Measurements from ENCODE around the gene GPC2.
"Not testable (repeated sequence)": the region's sequence is repeated elsewhere in the genome, so short reads cannot be mapped to it uniquely, and the experiment has no call there.

The GPC2 gene

DNA sequence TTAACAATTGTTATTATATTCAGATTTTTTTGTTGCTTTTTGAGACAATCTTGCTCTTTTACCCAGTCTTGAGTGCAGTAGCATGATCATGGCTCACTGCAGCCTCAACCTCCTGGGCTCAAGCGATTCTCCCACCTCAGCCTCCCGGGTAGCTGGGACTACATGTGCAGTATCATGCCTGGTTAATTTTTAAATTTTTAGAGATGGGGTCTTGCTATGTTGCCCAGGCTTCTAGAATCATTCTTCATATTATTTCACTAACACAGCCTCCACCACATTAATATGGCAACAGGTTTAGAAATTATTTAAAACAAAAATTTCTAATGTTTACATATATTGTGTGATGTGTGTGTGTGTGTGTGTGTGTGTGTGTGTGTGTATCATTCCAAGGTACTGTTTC, 29.9 kb downstream of the GPC2 start:
- no peak for DNase-seq

DNA sequence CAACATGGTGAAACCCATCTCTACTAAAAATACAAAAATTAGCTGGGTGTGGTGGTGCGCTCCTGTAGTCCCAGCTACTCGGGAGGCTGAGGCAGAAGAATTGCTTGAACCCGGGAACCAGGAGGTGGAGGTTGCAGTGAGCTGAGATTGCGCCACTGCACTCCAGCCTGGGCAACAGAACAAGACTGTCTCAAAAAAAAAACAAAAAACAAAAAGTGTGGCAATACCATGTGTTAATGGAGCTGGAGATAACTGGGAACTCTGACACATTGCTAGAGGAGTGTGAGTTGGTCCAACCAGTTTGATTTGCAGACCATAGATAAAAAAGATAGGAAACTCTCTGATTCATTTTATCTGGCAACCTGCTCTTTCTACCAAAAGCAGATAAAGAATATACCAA, 30.8 kb downstream of the GPC2 start:
- not testable (repeated sequence) for DNase-seq

DNA sequence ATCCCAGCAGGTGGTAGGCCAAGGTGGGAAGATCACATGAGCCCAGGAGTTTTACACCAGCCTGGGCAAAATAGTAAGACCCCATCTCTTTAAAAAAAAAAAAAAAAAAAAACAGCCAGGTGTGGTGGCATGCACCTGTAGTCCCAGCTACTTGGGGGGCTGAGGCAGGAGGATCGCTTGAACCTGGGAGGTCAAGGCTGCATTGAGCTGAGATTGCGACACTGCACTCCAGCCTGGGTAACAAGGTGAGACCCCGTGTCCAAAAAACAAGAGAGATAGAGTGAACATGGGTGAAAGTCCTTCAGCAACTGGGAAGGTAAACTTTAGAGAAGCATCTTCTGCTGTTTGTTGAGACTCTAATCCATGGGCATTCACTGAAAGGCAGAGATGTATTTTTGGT, 34.7 kb downstream of the GPC2 start:
- no peak for DNase-seq

DNA sequence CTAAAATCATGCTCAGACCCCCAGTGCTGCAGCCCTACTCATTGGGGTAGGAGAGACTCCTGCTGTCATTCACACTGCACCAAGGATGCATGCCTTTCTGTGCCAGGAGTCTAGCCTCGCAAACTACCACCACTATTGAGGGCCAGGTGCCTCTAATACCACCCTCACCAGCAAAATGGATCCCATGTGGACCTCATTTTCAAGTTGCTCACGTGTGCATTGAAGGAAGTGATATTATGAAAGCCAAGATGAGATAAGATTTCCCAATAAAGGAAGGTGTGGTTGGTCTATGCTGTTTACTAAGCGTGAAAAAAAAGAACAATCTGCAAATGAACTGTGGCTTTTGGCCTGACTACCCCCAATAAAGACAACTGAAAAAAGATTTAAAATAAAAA, 35.6 kb downstream of the GPC2 start:
- DNase-seq = no peak

DNA sequence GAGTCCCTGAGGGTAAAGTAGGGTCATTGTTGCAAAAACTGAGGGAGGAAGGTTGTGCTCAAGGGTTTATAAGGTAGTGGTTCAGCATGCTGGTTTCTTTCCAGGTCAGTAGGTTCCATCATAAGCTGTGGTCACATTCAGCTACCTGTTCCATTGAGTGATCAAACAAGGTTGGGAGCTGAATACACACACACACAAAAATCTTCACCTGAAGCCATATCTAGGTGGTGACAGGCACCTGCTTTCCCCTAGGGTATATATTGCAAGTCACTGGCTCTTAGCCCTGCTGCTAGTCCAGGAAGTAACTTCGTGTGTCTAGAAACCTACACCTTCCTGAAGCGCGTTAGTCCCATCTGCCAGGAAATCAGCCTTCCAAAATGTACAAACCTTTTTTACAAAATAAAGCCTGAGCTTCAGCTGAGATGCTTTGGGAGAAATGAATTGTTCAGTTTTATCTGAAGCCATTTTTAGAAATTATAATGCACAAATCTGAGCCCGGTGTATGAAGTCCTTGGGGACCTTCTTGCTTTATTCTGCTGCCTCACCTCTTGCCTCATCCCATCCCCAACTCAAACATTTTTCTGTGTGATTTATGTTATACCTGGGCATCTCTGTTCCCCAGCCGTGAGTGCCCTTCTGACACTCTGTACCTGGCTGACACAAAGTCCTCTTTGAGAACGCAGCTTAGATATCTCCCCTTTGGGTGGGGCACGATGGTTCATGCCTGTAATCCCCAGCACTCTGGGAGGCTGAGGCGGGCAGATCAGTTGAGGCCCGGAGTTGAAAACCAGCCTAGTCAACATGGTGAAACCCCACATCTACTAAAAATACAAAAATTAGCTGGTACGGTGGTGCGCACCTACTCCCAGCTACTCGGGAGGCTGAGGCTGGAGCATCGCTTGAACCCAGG, 39.1 kb downstream of the GPC2 start:
- no peak for DNase-seq

DNA sequence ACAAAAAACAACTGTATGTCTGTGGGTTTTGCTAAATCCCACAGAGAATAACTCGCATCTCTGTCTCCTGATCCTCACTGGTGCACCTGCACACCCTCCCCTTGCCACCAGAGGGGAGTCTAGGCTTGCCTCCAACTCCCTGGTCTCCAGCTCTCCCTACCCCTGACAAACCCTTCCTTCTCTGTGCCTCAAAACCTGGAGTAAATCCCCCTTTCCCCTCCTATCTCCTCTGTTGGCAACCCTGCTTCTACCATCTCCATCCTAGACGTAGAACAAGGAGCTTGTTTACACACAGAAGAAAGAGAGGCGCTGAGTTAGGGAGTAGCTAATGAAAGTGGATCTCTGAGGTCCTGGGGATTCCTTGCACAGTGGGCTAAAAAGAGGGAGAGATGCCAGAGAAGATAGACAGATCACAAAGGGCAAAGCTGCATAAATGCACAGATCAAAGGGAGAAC, 44.5 kb downstream of the GPC2 start:
- peak; percentile 72 to 75 for DNase-seq

DNA sequence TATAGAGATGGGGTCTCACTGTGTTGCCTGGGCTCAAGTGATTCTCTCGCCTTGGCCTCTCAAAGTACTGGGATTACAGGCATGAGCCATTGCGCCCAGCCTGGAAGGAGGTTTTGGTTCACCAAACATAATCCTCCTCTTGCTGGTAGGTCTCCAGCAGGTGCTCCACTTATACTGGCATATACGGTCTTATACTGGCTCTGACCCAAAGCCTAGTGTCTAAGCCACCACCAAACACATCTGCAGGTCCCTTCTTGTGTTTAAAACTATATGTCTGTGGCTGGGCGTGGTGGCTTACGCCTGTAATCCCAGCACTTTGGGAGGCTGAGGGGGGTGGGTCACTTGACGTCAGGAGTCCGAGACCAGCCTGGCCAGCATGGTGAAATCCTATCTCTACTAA, 45.1 kb downstream of the GPC2 start:
- DNase-seq = no peak

DNA sequence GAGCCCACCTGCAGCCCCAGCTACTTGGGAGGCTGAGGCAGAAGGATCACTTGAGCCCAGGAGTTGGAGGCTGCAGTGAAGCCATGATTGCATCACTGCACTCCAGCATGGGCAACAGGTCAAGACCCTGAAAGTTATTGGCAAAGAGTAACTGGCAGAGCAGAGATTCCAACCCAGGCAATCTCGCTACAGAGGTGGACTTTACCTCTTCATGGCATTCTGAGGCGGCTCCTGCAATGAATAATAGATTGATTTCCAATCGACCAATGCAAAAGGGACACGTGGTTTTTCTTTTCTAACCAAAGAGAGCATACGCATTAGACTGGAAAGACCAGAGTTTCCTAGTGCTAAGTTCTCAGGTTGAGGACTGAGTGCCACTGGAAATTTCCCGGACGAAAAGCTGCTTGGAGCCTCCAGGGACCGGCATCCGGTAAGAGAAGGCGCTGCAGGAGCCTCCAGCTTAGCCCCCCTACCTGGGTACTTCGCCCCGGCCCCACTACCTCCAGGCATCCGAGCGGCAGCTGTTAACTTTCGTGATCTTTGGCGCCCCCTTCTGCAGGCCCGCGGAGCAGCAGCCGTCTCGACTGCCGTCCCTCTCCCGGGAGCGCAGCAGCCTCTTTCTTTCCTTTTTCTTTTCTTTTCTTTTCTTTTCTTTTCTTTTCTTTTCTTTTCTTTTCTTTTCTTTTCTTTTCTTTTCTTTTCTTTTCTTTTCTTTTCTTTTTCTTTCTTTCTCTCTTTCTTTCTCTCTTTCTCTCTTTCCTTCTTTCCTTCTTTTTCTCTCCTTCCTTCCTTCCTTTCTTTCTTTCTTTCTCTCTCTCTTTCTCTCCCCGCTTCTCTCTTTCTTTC, 46.4 kb downstream of the GPC2 start:
- peak; percentile 92 to 94 for DNase-seq

DNA sequence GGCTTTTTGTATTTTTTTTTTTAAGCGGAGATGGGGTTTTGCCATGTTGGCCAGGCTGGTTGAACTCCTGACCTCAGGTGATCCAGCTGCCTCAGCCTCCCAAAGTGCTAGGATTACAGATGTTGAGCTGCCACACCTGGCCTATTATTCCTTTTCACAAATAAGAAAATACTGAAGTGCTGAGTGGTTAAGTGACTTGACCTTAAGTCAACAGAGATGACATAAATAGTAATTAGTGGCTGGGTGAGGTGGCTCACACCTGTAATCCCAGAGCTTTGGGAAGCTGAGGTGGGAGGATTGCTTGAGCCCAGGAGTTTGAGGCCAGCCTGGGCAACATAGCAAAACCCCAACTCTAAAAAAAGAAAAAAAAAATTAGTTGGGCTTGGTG, 47.0 kb downstream of the GPC2 start:
- not testable (repeated sequence) for DNase-seq

DNA sequence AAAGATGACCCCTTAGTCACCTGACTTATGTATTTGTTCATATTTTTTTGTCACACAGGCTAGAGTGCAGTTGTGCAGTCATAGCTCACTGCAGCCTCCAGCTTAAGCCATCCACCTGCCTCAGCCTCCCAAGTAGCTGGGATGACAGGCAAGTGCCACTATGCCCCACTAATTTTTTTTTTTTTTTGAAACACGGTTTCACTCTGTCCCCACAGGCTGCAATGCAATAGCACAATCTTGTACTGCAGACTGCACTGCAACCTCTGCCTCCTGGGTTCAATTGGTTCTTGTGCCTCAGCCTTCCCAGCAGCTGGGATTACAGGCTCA, 48.6 kb downstream of the GPC2 start:
- no peak for DNase-seq

DNA sequence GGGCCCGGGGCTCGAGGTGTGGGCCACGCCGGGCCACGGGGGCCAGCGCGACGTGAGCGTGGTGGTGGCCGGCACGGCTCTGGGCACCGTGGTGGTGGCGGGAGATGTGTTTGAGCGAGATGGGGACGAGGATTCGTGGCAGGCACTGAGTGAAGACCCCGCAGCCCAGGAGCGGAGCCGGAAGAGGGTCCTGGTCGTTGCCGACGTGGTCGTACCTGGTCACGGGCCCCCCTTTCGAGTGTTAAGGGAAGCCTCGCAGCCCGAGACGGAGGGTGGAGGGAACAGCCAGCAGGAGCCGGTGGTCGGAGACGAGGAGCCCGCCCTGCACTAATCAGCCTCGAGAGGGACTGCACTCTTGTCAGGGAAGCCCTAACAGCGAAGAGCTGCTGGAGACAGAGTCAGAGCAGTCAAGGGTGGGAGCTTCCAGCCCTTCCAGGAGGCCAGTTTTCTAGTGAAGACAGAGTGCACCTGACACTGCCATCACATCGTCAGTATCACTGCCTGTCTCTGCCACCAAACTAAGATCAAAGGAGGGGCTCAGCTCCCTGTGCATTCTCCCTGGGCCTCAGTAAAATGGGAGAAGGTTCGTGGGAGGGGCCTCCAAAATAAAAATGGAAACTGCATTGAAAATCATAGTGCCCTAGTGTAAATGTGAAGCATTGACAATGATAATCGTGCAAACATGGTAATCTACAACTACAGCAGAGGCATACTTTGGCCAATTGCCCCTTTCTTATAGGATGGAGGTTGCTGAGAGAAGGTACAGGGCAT, 49.1 kb downstream of the GPC2 start:
- DNase-seq = peak; percentile 54 to 60

DNA sequence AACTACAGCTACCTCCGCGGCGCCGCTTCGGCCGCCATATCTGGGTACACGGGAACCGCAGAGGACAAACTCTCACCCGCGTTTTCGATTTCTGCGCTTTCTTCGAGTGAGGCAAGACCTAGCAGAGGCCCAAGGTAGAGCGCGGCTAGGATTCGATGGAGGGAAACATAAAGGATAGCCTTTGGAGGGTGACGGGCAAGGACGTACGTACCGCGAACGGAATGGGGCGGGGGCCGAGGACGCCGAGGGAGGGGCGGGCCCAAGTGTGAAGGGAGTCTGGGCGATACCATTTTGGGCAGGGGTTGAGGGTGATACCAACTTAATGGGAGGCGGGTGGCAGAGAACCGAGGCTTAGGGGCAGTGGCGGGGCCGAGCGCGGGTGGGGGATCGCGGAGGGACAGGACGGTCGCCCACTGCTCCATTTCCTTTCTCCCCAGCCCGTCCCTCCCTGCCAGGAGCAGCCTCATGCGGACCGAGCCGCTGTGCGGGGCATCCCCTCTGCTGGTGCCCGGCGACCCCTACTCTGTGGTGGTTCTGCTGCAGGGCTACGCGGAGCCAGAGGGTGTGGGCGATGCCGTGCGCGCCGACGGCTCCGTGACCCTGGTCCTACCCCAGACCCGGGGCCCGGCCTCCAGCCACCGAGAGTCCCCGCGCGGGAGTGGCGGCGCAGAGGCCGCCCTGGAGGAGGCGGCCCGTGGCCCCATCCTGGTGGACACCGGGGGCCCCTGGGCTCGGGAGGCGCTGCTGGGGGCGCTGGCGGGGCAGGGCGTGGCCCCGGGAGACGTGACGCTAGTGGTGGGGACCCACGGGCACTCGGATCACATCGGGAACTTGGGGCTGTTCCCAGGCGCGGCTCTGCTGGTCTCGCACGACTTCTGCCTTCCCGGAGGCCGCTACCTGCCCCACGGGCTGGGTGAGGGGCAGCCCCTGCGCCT, 50.0 kb downstream of the GPC2 start, which contains the start of gene MBLAC1:
TSS of gene MBLAC1 (plus strand) at position 37 of the 935 bp plus-strand sequence. CDS start at position 466, 429 bp downstream.
- peak; percentile 95 to 96 for DNase-seq

DNA sequence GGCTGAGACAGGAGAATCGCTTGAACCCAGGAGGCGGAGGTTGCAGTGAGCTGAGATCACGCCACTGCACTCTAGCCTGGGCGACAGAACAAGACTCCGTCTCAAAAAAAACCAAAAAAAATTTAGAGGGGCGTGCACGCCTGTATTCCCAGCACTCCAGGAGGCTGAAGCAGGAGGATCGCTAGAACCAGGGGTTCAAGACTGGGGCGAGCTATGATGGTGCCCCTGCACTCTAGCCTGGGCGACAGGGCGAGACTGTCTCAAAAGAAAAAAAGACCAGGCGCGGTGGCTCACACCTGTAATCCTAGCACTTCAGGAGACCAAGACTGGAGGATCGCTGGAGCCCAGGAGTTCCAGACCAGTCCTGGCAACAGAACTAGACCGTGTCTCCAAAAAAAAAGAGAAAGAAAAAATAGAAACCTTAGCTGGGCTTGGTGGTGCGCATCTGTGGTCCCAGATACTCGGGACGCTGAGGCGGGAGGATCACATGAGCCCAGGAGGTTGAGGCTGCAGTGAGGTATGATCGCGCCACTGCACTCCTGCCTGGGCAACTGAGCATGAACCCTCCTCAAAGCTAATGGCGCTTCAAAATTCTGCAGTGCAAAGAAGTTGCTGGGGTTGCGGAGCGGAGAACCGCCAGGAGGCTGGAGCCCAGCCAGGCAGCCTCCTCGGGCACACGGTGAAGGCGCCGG, 50.8 kb downstream of the GPC2 start:
- DNase-seq = no peak

DNA sequence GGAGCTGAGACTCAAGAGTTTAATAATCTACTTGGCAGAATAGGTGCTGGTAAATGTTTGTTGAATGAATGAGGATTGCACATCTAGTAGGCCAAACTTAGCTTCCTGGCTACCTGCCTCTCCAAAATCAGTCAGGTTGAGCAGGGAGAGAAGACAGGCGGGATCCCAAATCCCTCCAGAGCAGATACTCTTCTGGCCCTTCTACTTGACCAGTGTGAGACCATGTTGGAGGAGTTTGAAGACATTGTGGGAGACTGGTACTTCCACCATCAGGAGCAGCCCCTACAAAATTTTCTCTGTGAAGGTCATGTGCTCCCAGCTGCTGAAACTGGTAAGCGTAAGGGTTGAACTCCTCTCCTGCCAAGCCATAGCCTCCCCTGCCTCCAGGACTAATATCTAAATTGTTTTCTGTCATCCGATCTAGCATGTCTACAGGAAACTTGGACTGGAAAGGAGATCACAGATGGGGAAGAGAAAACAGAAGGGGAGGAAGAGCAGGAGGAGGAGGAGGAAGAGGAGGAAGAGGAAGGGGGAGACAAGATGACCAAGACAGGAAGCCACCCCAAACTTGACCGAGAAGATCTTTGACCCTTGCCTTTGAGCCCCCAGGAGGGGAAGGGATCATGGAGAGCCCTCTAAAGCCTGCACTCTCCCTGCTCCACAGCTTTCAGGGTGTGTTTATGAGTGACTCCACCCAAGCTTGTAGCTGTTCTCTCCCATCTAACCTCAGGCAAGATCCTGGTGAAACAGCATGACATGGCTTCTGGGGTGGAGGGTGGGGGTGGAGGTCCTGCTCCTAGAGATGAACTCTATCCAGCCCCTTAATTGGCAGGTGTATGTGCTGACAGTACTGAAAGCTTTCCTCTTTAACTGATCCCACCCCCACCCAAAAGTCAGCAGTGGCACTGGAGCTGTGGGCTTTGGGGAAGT, 52.6 kb downstream of the GPC2 start:
- DNase-seq = no peak

DNA sequence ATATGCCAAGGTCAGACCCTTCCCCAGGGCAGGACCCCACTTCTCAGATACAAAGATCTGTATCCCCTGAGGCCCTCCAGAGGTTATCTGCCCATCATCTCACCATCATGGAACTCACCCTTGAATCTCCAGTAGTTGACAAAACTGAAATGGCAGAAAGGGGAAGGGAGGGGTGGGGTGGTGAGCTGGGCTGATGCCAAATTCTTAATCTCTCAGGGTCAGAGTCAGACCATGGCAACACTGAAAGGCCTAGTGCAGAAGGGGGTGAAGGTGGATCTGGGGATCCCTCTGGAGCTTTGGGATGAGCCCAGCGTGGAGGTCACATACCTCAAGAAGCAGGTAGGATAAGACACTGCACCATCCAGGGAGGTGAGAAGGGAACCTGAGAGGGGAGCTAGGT, 54.6 kb downstream of the GPC2 start:
- DNase-seq = no peak

DNA sequence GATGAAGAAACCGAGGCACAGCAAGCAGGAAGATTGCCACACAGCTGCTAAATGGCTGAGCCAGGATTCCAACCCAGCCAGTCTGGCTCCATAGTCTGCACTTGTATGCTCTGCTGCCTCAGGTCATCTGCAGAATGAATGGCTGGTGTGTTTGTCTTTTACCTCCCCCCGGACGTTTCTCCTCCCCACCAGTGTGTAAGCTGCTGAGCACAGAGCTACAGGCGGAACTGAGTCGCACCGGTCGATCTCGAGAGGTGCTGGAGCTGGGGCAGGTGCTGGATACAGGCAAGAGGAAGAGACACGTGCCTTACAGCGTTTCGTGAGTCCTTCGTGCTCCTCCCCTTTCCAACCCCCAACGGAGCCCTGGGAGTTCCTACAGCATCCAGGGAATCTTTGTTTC, 55.1 kb downstream of the GPC2 start:
- DNase-seq = no peak

DNA sequence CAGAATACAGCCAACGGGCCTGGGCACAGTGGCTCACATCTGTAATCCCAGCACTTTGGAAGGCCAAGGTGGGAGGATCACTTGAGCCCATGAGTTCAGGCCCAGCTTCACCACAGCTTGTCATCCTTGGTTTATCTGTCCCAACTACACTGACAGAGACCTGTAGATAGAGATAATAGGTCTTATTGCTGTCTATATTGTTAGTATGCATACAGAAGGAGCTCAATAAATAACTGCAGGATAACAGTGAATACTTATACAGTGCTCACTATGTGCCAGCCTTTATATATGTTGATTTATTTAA, 56.5 kb downstream of the GPC2 start:
- DNase-seq = no peak

DNA sequence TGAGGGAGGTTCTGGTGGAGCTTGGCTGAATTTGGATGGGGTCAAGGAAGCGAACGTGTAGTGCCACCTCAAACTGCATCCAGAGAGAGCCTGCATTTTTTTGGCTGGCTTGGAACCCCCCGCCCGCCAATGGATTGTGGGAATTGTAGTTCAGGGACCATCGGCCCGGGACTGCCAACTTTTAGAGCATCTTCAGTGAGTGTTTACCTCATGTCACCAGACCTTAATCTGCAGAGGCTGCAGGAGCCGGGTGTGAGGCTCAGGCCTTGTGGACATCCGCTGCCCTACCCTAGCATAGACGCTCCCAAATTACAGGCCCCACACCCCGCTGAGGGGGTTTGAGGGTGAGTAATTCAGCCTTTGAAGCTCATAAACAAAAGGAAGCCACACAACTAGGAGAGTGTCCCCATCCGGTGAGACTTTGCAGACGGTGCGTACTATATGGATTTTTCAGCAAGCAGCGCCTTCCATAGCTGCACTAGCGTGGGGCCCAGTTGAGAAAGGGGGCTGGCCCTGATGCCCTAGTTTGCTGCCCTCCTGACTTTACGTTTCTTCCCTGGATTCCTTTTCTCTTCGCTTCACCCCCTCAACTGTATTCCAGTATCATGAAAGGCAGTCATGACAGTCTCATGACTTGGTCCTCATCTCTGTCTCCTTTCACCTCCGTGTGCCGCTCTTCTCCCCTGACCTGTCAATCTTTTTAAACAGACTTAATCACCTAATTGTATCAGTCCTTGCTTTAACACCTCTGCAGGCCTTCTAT, 57.0 kb downstream of the GPC2 start:
- DNase-seq = peak; percentile 84 to 85
